CD4-positive, alpha-beta T cell treated with Interferon gamma for 1 hour (primary cell): ENCODE data around the gene CDKN2D.

Experiments
- DNase-seq: peaks from one replicate; pipeline ENCODE4 v3.0.0-alpha.2; 2020

Gene CDKN2D

GRCh38 chr19:10519421-10519820 is 49.4 kb downstream of the CDKN2D start:
- no peak for DNase-seq

GRCh38 chr19:10518444-10519361 is 50.1 kb downstream of the CDKN2D start:
- DNase-seq = no peak

GRCh38 chr19:10517760-10518443 is 50.9 kb downstream of the CDKN2D start:
- no peak for DNase-seq

GRCh38 chr19:10517361-10517759 is 51.4 kb downstream of the CDKN2D start, which contains the start of gene S1PR5:
Gene S1PR5 (minus strand): TSS chr19:10517447. CDS start chr19:10515011, 2,436 bp downstream.
- peak; percentile 26 for DNase-seq

- DNase-seq = no peak
Measured at GRCh38 chr19:10516671-10517286, 52.0 kb downstream of the CDKN2D start.
